Activated CD8-positive, alpha-beta T cell treated with anti-CD3 and anti-CD28 coated beads, Interleukin-2, amount 10 ng/mL, durations not matched to agents 7 days and 5 days (primary cell): ENCODE results near the gene ABCA3. TPM values are rescaled to one million over a fixed set of nuclear protein-coding genes. Genes with fewer than 3 reads are reported as not detected.

Source experiments
- ATAC-seq: fragments of 150-1000 bp; cut with Tn5 transposase; one replicate; pipeline ENCODE4 v1.10.0; 2021; ENCODE audit warnings: moderate library complexity
- CTCF ChIA-PET: fragments of 350-600 bp; sonication (Branson Sonifier 250); formaldehyde crosslinking; loops from one replicate; lab custom pipeline; 2021; ENCODE audit warnings: antibody characterized with exemption; lab: Charles Lee
- POLR2A ChIA-PET: fragments of 350-600 bp; sonication (Branson Sonifier 250); formaldehyde crosslinking; loops from one replicate; lab custom pipeline; 2021; ENCODE audit warnings: antibody characterized with exemption; lab: Charles Lee
- DNase-seq: peaks from one replicate; pipeline ENCODE4 v3.0.0-alpha.2; 2020
- H3K27ac Mint-ChIP-seq: one replicate; pipeline ENCODE4 v1.8.0; 2021; ENCODE audit warnings: mild to moderate bottlenecking, mixed read lengths
- H3K27me3 Mint-ChIP-seq: one replicate; pipeline ENCODE4 v1.8.0; 2021; ENCODE audit warnings: low read depth, mixed read lengths
- H3K36me3 Mint-ChIP-seq: one replicate; pipeline ENCODE4 v1.8.0; 2021; ENCODE audit warnings: low read depth, mixed read lengths
- H3K4me1 Mint-ChIP-seq: one replicate; pipeline ENCODE4 v1.8.0; 2021; ENCODE audit warnings: low read depth, mixed read lengths
- H3K4me3 Mint-ChIP-seq: one replicate; pipeline ENCODE4 v1.8.0; 2021; ENCODE audit warnings: mild to moderate bottlenecking, mixed read lengths
- H3K9me3 Mint-ChIP-seq: one replicate; pipeline ENCODE4 v1.8.0; 2022; ENCODE audit warnings: mixed read lengths; ENCODE audit not compliant: insufficient read depth
- total RNA-seq, 2 experiments: library from RNA; stranded (reverse); gene quantifications; one replicate each; pipeline ENCODE4 v1.2.3, GENCODE V29; 2021

Gene ABCA3
- total RNA-seq, 2 experiments from 2014 or later: 6.3 to 6.8 TPM

DNA sequence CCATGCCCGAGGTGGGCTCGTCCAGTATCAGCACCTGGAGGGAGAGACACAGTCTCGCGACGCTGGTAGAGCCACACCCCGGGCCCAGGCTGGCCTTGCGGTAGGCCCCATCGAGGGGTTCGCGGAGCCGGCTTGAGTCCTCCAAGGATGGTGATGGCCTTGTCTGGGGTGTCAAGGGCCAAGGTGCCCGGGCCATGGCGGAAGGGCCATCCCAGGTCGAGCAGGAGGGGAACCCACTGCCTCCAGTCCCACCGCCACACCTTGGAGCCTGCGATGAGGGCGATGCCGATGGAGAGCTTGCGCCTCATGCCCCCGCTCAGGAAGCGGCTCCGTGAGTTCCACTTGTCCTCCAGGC lies 43.0 kb downstream of the ABCA3 start:
- Mint-ChIP-seq H3K9me3 (no peaks in the 10 kb centered on the region), H3K4me3 (no peak overlapping the region), H3K4me1 (peaks cover 18% of the 10 kb centered on the region), H3K27me3 (no peaks in the 10 kb centered on the region), H3K36me3 (peaks cover 3% of the 10 kb centered on the region), H3K27ac (peak overlapping the region; percentile 84)
- ChIA-PET CTCF (interaction anchor here (0.8 to 1.0 kb wide), 3 partner anchors 8 to 43 kb away, joined by 3 to 4 read pairs (median 3); partner anchors contain the start of gene ABCA3), POLR2A (no interaction called here)
- DNase-seq: no peak
- ATAC-seq: no peak

DNA sequence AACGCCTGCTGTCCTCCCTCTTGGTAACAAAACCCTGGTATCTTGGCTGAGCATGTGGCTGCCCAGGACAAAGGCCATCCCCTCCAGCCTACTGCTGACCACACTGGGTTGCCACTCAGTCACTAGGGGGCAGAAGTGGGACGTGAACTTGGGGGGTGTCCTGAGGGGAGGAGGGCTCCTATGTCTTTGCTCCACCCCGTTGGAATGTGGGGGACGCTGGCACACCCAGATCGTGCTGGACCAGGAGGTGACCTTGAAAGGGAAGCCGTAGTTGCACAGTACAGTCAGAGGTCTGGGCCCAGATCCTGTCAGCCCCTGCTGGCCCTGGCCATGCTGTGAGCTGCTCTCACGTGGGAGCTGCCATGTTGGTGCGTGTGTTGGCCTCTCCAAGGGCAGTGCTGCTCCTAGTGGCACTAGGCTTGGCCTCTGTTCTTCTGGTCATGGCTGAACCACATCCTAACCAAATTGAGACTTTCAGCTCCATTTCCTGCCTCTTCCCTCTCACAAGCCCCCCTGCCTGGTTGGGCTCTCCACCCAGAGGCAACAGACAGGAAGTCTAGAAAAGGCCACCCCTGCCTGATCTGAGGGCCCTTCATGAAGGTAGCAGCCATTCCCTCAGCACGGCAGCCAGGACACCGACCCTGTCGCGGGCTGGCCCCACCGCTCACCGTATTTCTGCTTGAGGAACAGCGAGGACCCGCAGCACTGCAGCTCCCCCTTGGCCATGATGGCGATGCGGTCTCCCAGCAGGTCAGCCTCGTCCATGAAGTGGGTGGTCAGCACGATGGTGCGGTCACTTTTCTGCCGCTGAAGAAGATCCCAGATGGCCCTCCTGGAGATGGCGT lies 43.6 kb downstream of the ABCA3 start:
- POLR2A ChIA-PET: no interaction called here
- DNase-seq: peak; percentile 63
- Mint-ChIP-seq H3K9me3 (no peaks in the 10 kb centered on the region), H3K27me3 (no peaks in the 10 kb centered on the region), H3K4me1 (peaks cover 18% of the 10 kb centered on the region), H3K4me3 (peak overlapping the region; percentile 18), H3K27ac (peak overlapping the region; percentile 84), H3K36me3 (peaks cover 3% of the 10 kb centered on the region)
- ATAC-seq: peak; percentile 69
- CTCF ChIA-PET: interaction anchor here (0.6 to 1.0 kb wide), 4 partner anchors 9 to 190 kb away, joined by 3 to 4 read pairs (median 3); partner anchors contain the start of gene ABCA3

DNA sequence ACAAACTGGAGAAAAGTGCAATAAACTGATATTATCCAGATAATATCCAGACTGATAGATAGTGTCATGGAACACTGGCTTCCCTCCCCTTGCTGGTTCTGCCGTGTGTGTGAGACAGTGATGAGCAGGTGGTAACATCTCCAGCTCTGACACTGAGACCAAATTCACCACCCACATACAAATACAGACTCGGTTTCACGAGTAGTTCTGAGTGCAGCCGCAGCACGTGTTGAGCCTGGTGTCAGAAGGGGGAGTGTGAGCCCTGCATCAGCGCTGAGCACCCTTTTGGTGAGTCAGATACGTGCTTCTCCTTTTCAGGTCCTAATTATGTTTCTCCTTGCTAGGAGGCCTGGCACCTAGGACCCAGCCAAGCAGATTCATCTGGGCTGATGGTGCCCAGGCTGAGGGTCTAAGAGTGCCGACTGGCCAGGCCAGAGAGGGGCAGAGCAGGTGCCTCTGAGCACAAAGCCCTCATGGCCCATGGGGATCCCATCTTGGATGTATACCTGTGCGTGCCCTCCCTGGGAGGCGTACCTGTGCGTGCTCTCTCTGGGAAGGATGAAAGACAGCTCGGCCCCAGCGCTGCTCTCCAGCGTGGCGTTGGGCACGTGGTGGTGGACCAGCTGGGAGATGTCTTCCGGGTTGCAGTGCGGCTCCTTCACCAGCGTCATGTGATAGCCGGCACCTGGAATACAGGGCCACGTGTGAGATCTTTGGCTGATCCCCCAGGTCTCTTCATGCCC lies 45.3 kb downstream of the ABCA3 start:
- Mint-ChIP-seq H3K27me3 (no peaks in the 10 kb centered on the region), H3K4me1 (peaks cover 18% of the 10 kb centered on the region), H3K4me3 (no peak overlapping the region), H3K36me3 (peaks cover 3% of the 10 kb centered on the region), H3K9me3 (no peaks in the 10 kb centered on the region), H3K27ac (no peak overlapping the region)
- no peak for ATAC-seq
- ChIA-PET POLR2A (interaction anchor here (0.8 kb wide), 1 partner anchor 140 kb away, joined by 4 read pairs; the partner anchor contains the start of gene TRAF7), CTCF (interaction anchor here (0.7 kb wide), 1 partner anchor 45 kb away, joined by 4 read pairs; no protein-coding TSS in a partner anchor)
- DNase-seq: no peak

DNA sequence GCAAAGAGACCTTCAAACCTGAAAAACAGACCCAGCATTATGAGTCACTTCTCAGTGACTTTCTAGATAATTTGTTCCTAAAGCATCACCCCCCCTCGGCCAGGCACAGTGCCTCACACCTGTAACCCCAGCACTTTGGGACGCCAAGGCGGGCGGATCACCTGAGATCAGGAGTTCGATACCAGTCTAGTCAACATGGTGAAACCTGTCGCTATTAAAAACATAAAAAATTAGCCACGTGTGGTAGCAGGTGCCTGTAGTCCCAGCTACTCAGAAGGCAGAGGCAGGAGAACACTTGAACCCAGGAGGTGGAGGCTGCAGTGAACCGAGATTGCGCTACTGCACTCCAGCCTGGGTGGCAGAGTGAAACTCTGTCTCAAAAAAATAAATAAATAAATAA lies 48.3 kb downstream of the ABCA3 start:
- POLR2A ChIA-PET: no interaction called here
- Mint-ChIP-seq H3K27ac (no peak overlapping the region), H3K36me3 (peaks cover 2% of the 10 kb centered on the region), H3K9me3 (no peaks in the 10 kb centered on the region), H3K4me1 (peaks cover 16% of the 10 kb centered on the region), H3K27me3 (no peaks in the 10 kb centered on the region), H3K4me3 (no peak overlapping the region)
- CTCF ChIA-PET: no interaction called here
- ATAC-seq (no peak), DNase-seq (no peak)

DNA sequence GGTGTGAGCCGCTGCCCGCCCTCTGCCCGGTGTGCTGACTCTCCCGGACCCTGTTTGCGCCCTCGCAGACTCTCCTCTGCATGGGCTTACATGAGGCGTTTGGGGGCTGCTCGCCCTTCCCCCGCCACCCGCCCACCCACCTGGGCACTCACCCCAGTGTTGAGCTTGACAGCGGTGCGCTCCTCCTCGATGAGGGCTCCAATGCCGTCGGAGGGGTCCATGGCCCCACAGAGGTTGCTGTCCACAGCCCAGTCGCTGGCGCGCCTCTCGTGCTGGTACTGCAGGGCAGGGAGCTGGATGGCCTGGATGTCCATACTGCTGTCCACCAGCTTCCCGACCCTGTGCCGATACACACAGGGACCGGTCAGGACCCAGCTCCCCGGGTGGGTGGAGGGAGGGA lies 51.2 kb downstream of the ABCA3 start:
- Mint-ChIP-seq H3K27ac (no peak overlapping the region), H3K4me3 (no peak overlapping the region), H3K36me3 (no peaks in the 10 kb centered on the region), H3K4me1 (no peaks in the 10 kb centered on the region), H3K27me3 (no peaks in the 10 kb centered on the region), H3K9me3 (no peaks in the 10 kb centered on the region)
- CTCF ChIA-PET: no interaction called here
- DNase-seq (no peak), ATAC-seq (no peak)
- POLR2A ChIA-PET: interaction anchor here (1.3 kb wide), 1 partner anchor 9 kb away, joined by 3 read pairs; no protein-coding TSS in a partner anchor

DNA sequence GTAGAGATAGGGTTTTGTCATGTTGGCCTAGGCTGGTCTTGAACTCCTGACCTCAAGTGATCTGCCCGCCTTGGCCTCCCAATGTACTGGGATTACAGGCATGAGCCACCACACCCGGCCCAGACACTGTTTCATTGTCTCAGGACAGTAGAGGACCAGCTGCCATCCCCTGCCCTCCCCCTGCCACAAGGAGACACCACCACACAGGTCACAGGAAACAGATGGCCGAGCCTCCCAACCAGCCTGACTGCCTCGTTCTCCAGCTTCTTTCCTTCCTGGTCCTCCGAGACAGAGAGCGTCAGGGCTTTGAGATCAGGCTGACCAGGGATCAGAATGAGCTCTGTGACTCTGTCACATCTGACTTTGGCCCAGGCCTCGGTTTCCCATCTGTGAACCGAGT lies 51.8 kb downstream of the ABCA3 start:
- no peaks in the 10 kb centered on the region for H3K36me3 Mint-ChIP-seq
- H3K27me3 Mint-ChIP-seq: no peaks in the 10 kb centered on the region
- no peaks in the 10 kb centered on the region for H3K9me3 Mint-ChIP-seq
- no peak for DNase-seq
- CTCF ChIA-PET: no interaction called here
- no peak overlapping the region for H3K27ac Mint-ChIP-seq
- no peak for ATAC-seq
- H3K4me3 Mint-ChIP-seq: no peak overlapping the region
- POLR2A ChIA-PET: interaction anchor here (1.3 kb wide), 1 partner anchor 9 kb away, joined by 3 read pairs; no protein-coding TSS in a partner anchor
- H3K4me1 Mint-ChIP-seq: no peaks in the 10 kb centered on the region

DNA sequence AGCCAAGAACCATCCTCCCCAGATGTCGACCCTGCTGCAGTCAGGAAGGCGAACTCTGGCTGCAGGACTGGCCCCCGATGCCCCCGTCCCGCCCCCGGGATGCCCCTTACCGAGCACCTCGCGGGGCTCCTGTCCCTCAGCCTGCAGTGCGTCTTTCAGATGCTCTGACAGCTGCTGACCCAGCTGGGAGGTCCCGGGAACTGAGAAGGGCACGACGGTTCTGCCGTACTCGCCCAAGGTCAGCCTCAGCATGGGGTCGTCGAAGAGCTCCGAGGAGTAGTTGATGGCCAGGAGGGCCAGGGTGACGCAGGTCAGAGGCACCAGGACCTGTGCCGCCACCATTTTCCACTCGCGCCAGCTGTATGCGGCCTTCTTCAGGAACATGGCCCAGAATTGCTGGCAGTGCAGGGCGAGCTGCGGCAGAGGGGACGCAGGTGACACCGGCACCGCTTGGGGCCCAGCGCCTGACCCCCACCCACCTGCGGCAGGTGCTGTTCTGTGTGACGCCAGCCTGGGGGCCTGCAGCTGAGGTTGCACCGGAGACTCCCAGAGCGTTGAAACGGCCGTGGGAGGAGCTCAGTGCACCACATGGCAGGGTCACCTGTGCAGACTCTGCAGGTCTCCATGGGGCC lies 52.5 kb downstream of the ABCA3 start:
- H3K4me3 Mint-ChIP-seq: no peak overlapping the region
- H3K4me1 Mint-ChIP-seq: no peaks in the 10 kb centered on the region
- no peak overlapping the region for H3K27ac Mint-ChIP-seq
- H3K36me3 Mint-ChIP-seq: no peaks in the 10 kb centered on the region
- DNase-seq: no peak
- ATAC-seq: no peak
- no peaks in the 10 kb centered on the region for H3K27me3 Mint-ChIP-seq
- no peaks in the 10 kb centered on the region for H3K9me3 Mint-ChIP-seq
- ChIA-PET CTCF (no interaction called here), POLR2A (interaction anchor here (1.3 kb wide), 1 partner anchor 8 kb away, joined by 3 read pairs; no protein-coding TSS in a partner anchor)

DNA sequence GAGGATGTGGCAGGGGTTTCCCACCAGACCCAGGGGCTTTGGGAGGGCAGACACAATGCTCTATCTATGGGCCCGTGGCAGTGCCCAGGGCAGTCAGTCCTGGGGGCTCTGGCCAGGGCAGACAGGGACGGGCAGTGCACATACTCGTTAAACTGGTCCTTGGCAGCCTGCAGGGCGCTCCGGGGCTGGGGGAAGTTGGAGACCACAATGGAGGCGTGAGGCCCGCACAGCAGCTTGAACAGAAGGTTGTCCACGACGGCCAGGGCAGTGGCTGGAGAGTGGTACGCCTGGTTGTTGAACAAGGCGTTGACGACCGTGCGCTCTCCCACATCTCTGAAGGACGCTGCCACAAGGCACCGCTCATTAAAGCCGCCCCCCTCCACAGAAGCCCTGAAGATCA lies 54.0 kb downstream of the ABCA3 start:
- H3K4me3 Mint-ChIP-seq: no peak overlapping the region
- ATAC-seq: no peak
- H3K9me3 Mint-ChIP-seq: no peaks in the 10 kb centered on the region
- no peak overlapping the region for H3K27ac Mint-ChIP-seq
- no peaks in the 10 kb centered on the region for H3K36me3 Mint-ChIP-seq
- CTCF ChIA-PET: no interaction called here
- POLR2A ChIA-PET: no interaction called here
- no peaks in the 10 kb centered on the region for H3K4me1 Mint-ChIP-seq
- no peak for DNase-seq
- no peaks in the 10 kb centered on the region for H3K27me3 Mint-ChIP-seq

DNA sequence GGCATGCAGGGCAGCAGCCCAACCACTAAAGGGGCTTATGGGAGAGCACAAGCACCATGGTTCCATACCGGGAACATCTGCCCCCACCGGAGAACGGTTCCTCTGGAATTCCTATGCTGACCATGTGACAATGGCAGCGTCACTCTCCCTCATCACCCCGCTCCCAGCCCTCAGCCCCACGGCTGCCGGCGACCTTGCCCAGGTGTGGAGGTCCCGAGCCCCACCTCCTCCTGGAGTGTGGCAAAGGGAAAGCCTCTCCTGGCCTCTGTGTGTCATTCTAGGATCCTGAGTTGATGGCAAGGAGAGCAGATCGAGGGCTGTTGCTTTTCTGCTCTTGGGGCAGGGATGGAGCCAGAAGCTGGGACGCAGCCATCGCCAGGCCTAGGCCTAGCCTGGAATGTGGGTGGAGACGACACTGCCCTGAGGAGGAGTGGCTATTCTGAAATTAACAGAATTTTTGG lies 54.8 kb downstream of the ABCA3 start:
- no peak overlapping the region for H3K27ac Mint-ChIP-seq
- no peaks in the 10 kb centered on the region for H3K9me3 Mint-ChIP-seq
- DNase-seq (no peak), ATAC-seq (no peak)
- H3K27me3 Mint-ChIP-seq: no peaks in the 10 kb centered on the region
- H3K4me3 Mint-ChIP-seq: no peak overlapping the region
- ChIA-PET POLR2A (no interaction called here), CTCF (no interaction called here)
- no peaks in the 10 kb centered on the region for H3K36me3 Mint-ChIP-seq
- no peaks in the 10 kb centered on the region for H3K4me1 Mint-ChIP-seq

DNA sequence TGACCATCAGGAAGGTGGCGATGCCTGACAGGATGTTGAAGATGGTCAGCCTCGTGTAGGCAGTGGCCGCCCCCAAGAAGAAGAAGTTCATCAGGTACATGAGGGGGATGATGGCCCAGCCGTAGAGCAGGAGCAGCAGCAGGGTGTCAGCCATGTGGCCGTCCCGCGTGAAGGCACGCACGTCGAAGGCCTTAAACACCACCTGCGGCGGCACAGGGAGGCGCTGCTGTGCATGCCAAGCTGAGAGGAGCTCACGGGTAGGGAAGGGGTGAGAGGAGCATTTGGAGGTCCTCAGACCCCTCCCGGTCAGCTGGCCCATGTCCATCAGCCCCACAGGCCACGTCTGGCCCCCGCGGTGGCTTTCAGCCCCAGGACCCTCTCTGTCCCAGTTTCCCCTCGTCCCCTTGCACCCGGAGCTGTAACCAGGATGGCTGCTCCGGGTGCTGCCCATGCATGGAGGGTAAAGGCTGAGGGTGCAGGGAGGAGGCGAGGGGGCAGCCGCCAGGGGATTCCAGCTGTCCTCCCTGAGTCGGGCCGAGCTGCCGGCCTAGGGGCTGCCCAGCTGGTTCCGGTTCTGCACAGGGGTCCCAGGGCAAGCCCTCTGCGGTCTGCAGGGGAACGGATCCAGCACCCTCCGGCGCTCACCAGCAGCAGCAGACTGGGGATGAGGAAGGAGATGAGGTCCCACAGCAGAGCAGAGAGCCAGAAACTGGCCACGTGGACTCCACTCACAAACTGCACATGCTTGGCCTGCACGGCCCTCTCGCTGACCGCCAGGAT lies 55.5 kb downstream of the ABCA3 start:
- ChIA-PET POLR2A (no interaction called here), CTCF (no interaction called here)

More for the DNA sequence above, 55.5 kb downstream of the ABCA3 start:
- Mint-ChIP-seq H3K36me3 (no peaks in the 10 kb centered on the region), H3K4me1 (no peaks in the 10 kb centered on the region), H3K4me3 (no peak overlapping the region), H3K9me3 (no peaks in the 10 kb centered on the region), H3K27me3 (no peaks in the 10 kb centered on the region), H3K27ac (no peak overlapping the region)
- no peak for ATAC-seq
- DNase-seq: no peak
